H1 (cell line): ENCODE data around the gene KRT10. TPM values are rescaled to one million over a fixed set of nuclear protein-coding genes. Genes with fewer than 3 reads are reported as not detected.

Source experiments
- CTCF ChIA-PET: fragments of 300-600 bp; sonication (Branson Sonifier 250); formaldehyde crosslinking; loops from one replicate; lab custom pipeline; 2021; ENCODE audit not compliant: partially characterized antibody; lab: Charles Lee
- POLR2A ChIA-PET: fragments of 300-600 bp; sonication (Branson Sonifier 250); formaldehyde crosslinking; loops from one replicate; lab custom pipeline; 2021; ENCODE audit warnings: inconsistent platforms; ENCODE audit not compliant: partially characterized antibody; lab: Charles Lee
- DNase-seq, 2 experiments: peaks; one replicate each; pipeline versions ENCODE4 v3.0.0 to v3.0.0-alpha.2; 2010 to 2022; ENCODE audit warnings: low spot score in 2 of 2, low read depth in 1 of 2, mixed read lengths in 1 of 2
- FAIRE-seq: peaks from 2 replicates; lab custom pipeline; 2011; peaks lifted over from hg19 to GRCh38; lab: Jason Lieb, UNC
- H2AFZ ChIP-seq: 2 replicates; pipeline ENCODE4 v1.8.1; 2012; ENCODE audit warnings: low read length, inconsistent platforms
- H2AK5ac ChIP-seq: 2 replicates; pipeline ENCODE4 v1.6.1; 2013; ENCODE audit warnings: low read depth, low read length
- H2BK120ac ChIP-seq: replicated peaks from 2 replicates; pipeline ENCODE3; 2013; ENCODE audit warnings: low read depth, low read length, inconsistent platforms
- H2BK12ac ChIP-seq: 2 replicates; pipeline ENCODE4 v1.6.1; 2013; ENCODE audit warnings: low read depth, low read length
- H2BK15ac ChIP-seq: 2 replicates; pipeline ENCODE4 v1.6.1; 2013; ENCODE audit warnings: low read length
- H2BK20ac ChIP-seq: 2 replicates; pipeline ENCODE4 v1.6.1; 2013; ENCODE audit warnings: low read length
- H2BK5ac ChIP-seq: 2 replicates; pipeline ENCODE4 v1.6.1; 2013; ENCODE audit warnings: low read depth, low read length
- H3K14ac ChIP-seq: 2 replicates; pipeline ENCODE4 v1.6.1; 2013; ENCODE audit warnings: inconsistent platforms; ENCODE audit not compliant: insufficient read length
- H3K18ac ChIP-seq: 2 replicates; pipeline ENCODE4 v1.6.1; 2013; ENCODE audit warnings: low read length; ENCODE audit errors: extremely low read depth
- H3K23ac ChIP-seq: 2 replicates; pipeline ENCODE4 v1.6.1; 2013; ENCODE audit warnings: inconsistent platforms; ENCODE audit not compliant: insufficient read length
- H3K23me2 ChIP-seq: 2 replicates; pipeline ENCODE4 v1.6.1; 2013; ENCODE audit warnings: low read depth, low read length
- H3K27ac ChIP-seq: 2 replicates; pipeline ENCODE4 v1.6.1; 2011; ENCODE audit warnings: low read depth, low read length, inconsistent platforms
- H3K27me3 ChIP-seq, 4 experiments: replicated peaks in 1 of 4; 1 replicate in 1 of 4; 2 replicates in 3 of 4; pipeline versions ENCODE4 v1.6.1 to v1.8.1; 2011 to 2013; ENCODE audit warnings: low read length in 3 of 4, mild to moderate bottlenecking in 3 of 4, inconsistent platforms in 2 of 4, mixed read lengths in 2 of 4, moderate library complexity in 1 of 4; ENCODE audit not compliant: control insufficient read depth in 3 of 4, insufficient read depth in 3 of 4; ENCODE audit errors: extremely low read depth in 1 of 4
- H3K36me3 ChIP-seq, 4 experiments: 2 replicates each; pipeline versions ENCODE4 v1.6.1 to v1.8.1; 2011 to 2013; ENCODE audit warnings: mild to moderate bottlenecking in 4 of 4, low read length in 3 of 4, moderate library complexity in 2 of 4, control low read depth in 1 of 4, inconsistent platforms in 1 of 4; ENCODE audit not compliant: insufficient read depth in 4 of 4, control insufficient read depth in 2 of 4
- H3K4ac ChIP-seq: replicated peaks from 2 replicates; pipeline ENCODE3; 2013; ENCODE audit warnings: low read length, low read depth, mixed read lengths, inconsistent platforms; ENCODE audit not compliant: insufficient read length
- H3K4me1 ChIP-seq, 4 experiments: replicated peaks in 1 of 4; 1 replicate in 1 of 4; 2 replicates in 3 of 4; pipeline versions ENCODE4 v1.6.1 to v1.8.1; 2011 to 2013; ENCODE audit warnings: low read length in 3 of 4, inconsistent platforms in 2 of 4, mixed read lengths in 1 of 4; ENCODE audit not compliant: insufficient read depth in 4 of 4, control insufficient read depth in 3 of 4
- H3K4me2 ChIP-seq, 2 experiments: 2 replicates each; pipeline versions ENCODE4 v1.6.1 to v1.8.1; 2011 to 2013; ENCODE audit warnings: low read depth in 2 of 2, low read length in 2 of 2, control low read depth in 1 of 2, inconsistent platforms in 1 of 2, mild to moderate bottlenecking in 1 of 2; ENCODE audit not compliant: insufficient read depth in 1 of 2
- H3K4me3 ChIP-seq, 4 experiments: fragments of 200-600, 300-600 bp in 1 of 4; sonication (generic), shearing (Covaris generic), sonication (Bioruptor Twin) in 1 of 4; 2 replicates each; pipeline versions ENCODE4 v1.5.1 to v1.8.1; 2011 to 2016; ENCODE audit warnings: low read length in 4 of 4, low read depth in 3 of 4, control low read depth in 2 of 4, inconsistent platforms in 2 of 4, mild to moderate bottlenecking in 2 of 4, mixed read lengths in 1 of 4, moderate library complexity in 1 of 4; ENCODE audit not compliant: insufficient read depth in 2 of 4; ENCODE audit errors: extremely low read depth in 1 of 4
- H3K56ac ChIP-seq: replicated peaks from 2 replicates; pipeline ENCODE3; 2013; ENCODE audit warnings: low read depth, mild to moderate bottlenecking, mixed read lengths, low read length, inconsistent platforms; ENCODE audit not compliant: insufficient read length
- H3K79me1 ChIP-seq: 2 replicates; pipeline ENCODE4 v1.6.1; 2013; ENCODE audit warnings: low read depth, low read length, control low read depth
- H3K79me2 ChIP-seq, 2 experiments: 2 replicates each; pipeline versions ENCODE4 v1.6.1 to v1.8.1; 2012 to 2013; ENCODE audit warnings: low read length in 2 of 2, mild to moderate bottlenecking in 2 of 2, inconsistent platforms in 1 of 2; ENCODE audit not compliant: insufficient read depth in 2 of 2, control insufficient read depth in 1 of 2
- H3K9ac ChIP-seq, 4 experiments: replicated peaks in 1 of 4; 1 replicate in 1 of 4; 2 replicates in 3 of 4; pipeline versions ENCODE4 v1.6.1 to v1.8.1; 2011 to 2013; ENCODE audit warnings: low read depth in 3 of 4, low read length in 3 of 4, control low read depth in 2 of 4, mild to moderate bottlenecking in 2 of 4, moderate library complexity in 2 of 4, inconsistent platforms in 1 of 4; ENCODE audit errors: extremely low read depth in 1 of 4
- H3K9me3 ChIP-seq, 2 experiments: 2 replicates each; pipeline versions ENCODE4 v1.6.1 to v1.8.1; 2012 to 2013; ENCODE audit warnings: mild to moderate bottlenecking in 2 of 2, moderate library complexity in 2 of 2, control low read depth in 1 of 2, inconsistent platforms in 1 of 2, low read depth in 1 of 2, low read length in 1 of 2, mixed read lengths in 1 of 2; ENCODE audit not compliant: insufficient read depth in 2 of 2
- H4K20me1 ChIP-seq, 2 experiments: replicated peaks in 1 of 2; 2 replicates each; pipeline versions ENCODE3 to v1.8.1; 2011 to 2013; ENCODE audit warnings: inconsistent platforms in 2 of 2, low read length in 2 of 2, mild to moderate bottlenecking in 1 of 2; ENCODE audit not compliant: insufficient read depth in 2 of 2, control insufficient read depth in 1 of 2
- H4K5ac ChIP-seq: 2 replicates; pipeline ENCODE4 v1.6.1; 2013; ENCODE audit warnings: low read length, low read depth, mixed read lengths, inconsistent platforms; ENCODE audit not compliant: insufficient read length
- H4K8ac ChIP-seq: 2 replicates; pipeline ENCODE4 v1.8.0; 2013; ENCODE audit warnings: mild to moderate bottlenecking, moderate library complexity, low read length, inconsistent platforms; ENCODE audit not compliant: insufficient read depth; ENCODE audit errors: extremely low read depth
- H4K91ac ChIP-seq: replicated peaks from 2 replicates; pipeline ENCODE3; 2013; ENCODE audit warnings: low read length, mixed read lengths, inconsistent platforms; ENCODE audit not compliant: insufficient read length
- WGBS, 2 experiments: shearing (Covaris generic) in 1 of 2; methylation state at CpG; one replicate each; pipeline versions ENCODE4 v1.1.6 to v1.1.7; 2013 to 2015; ENCODE audit warnings: low lambda C conversion rate in 2 of 2, mixed read lengths in 2 of 2, inconsistent platforms in 1 of 2, low coverage in 1 of 2, missing lambda C conversion rate in 1 of 2; ENCODE audit not compliant: insufficient replicate concordance in 2 of 2, insufficient coverage in 1 of 2, insufficient read length in 1 of 2; ENCODE audit errors: extremely low coverage in 1 of 2, missing lambda C conversion rate in 1 of 2; 5-methylcytosine and 5-hydroxymethylcytosine counted together
- polyA plus RNA-seq, 7 experiments: library from polyadenylated mRNA; depleted of rRNA in 3 of 7; stranded (reverse) in 5 of 7; unstranded in 2 of 7; fragments of >200 nt in 5 of 7; fragments of 200-250 nt in 2 of 7; gene quantifications; 1 replicate in 5 of 7; 2 replicates in 1 of 7; 4 replicates in 1 of 7; pipeline versions ENCODE4 v1.2.1 to v1.2.3, GENCODE V29; 2011 to 2013; ENCODE audit warnings: missing spikeins in 2 of 7, mixed read lengths in 2 of 7
- total RNA-seq: library from RNA; stranded (reverse); fragmentation: NEBNext Ultra II Directional; extraction: Animal tissue kit (Norgen Biotek cat#: 25700); gene quantifications from 2 replicates; pipeline ENCODE4 v1.2.1, GENCODE V29; 2021

KRT10 gene
- total and polyA plus RNA-seq, 2 of the 8 experiments (the other 6 are each of a cell fraction or from before 2014, with no cell fraction given), result 3.5 to 39.4 TPM

- Histone ChIP-seq H3K4me2 (no peak overlapping the region), H3K79me2 (no peaks in the 10 kb centered on the region), H4K20me1 (no peaks in the 10 kb centered on the region), H3K27ac (no peak overlapping the region), H4K91ac (no peak overlapping the region), H3K36me3 (no peaks in the 10 kb centered on the region), H3K4me1 (no peaks in the 10 kb centered on the region), H3K14ac (no peak overlapping the region), H4K5ac (no peak overlapping the region), H2BK12ac (no peak overlapping the region), H2BK20ac (no peak overlapping the region), H3K23me2 (no peaks in the 10 kb centered on the region), H3K4ac (no peak overlapping the region), H3K9ac (no peak overlapping the region), H3K27me3 (no peaks in the 10 kb centered on the region), H2BK5ac (no peak overlapping the region), H4K8ac (no peak overlapping the region), H3K56ac (no peak overlapping the region), H3K79me1 (no peaks in the 10 kb centered on the region), H3K18ac (no peak overlapping the region), H3K4me3 (no peak overlapping the region), H2AK5ac (no peak overlapping the region), H2BK15ac (no peak overlapping the region), H3K23ac (no peak overlapping the region), H2AFZ (no peak overlapping the region), H2BK120ac (no peak overlapping the region), H3K9me3 (no peaks in the 10 kb centered on the region)
- WGBS, 2 experiments, result 90% methylated on average over 27 of the region's 27 CpGs; no CpG with 5 or more reads in 1 of the 2 experiments
- ChIA-PET CTCF (interaction anchor here (0.7 to 2.4 kb wide), 4 partner anchors 9 to 182 kb away, joined by 3 to 10 read pairs (median 3); no protein-coding TSS in a partner anchor), POLR2A (no interaction called here)
- DNase-seq, result no peak
- FAIRE-seq, result no peak
These were observed 25.6 kb downstream of the KRT10 start for GRCh38 chr17:40796846-40797245.
